ENCODE data around the gene OR6P1. TPM values are rescaled to one million over a fixed set of nuclear protein-coding genes. Genes with fewer than 3 reads are reported as not detected.

The OR6P1 gene
- total RNA-seq, 1 donor from 2014 or later: not detected

GRCh38 chr1:158516966-158517365 is 53.4 kb downstream of the OR6P1 start:
- no peak for DNase-seq (ENCODE audit: low read depth)

Other genes starting within 250 kb of the OR6P1 start
- not detected in 2 replicates for gene CD1B, start 239.0 kb downstream of the OR6P1 start, total RNA-seq
- not detected in 2 replicates for gene CD1E, start 216.7 kb downstream of the OR6P1 start, total RNA-seq
- gene OR10T2, start 171.1 kb downstream of the OR6P1 start, total RNA-seq: not detected in 2 replicates
- not detected in 2 replicates for gene OR10K2, start 144.3 kb downstream of the OR6P1 start, total RNA-seq
- not detected in 2 replicates for gene OR10K1, start 108.7 kb downstream of the OR6P1 start, total RNA-seq
- gene OR10R2, start 98.4 kb downstream of the OR6P1 start, total RNA-seq: not detected in 2 replicates
- gene OR6Y1, start 16.2 kb downstream of the OR6P1 start, total RNA-seq: not detected in 2 replicates
- gene OR10X1, start 9.3 kb upstream of the OR6P1 start, total RNA-seq: not detected in 2 replicates
- gene OR10Z1, start 34.7 kb upstream of the OR6P1 start, total RNA-seq: not detected in 2 replicates
- under 0.01 TPM in 1 of 2 replicates, not detected in the other for gene SPTA1, start 116.1 kb upstream of the OR6P1 start, total RNA-seq
- gene OR6K2, start 130.1 kb upstream of the OR6P1 start, total RNA-seq: not detected in 2 replicates
- gene OR6K3, start 150.1 kb upstream of the OR6P1 start, total RNA-seq: not detected in 2 replicates
- not detected in 2 replicates for gene OR6K6, start 184.1 kb upstream of the OR6P1 start, total RNA-seq
- not detected in 2 replicates for gene OR6N1, start 201.6 kb upstream of the OR6P1 start, total RNA-seq
- not detected in 2 replicates for gene OR6N2, start 210.6 kb upstream of the OR6P1 start, total RNA-seq